Nephron (organoid): ENCODE data around the gene AFF3.

Experiments used
- H3K27ac Mint-ChIP-seq, 3 experiments: 2 replicates each; pipeline ENCODE4 v1.8.0; 2020; ENCODE audit warnings: mixed read lengths in 3 of 3, mild to moderate bottlenecking in 2 of 3, moderate library complexity in 1 of 3
- H3K27me3 Mint-ChIP-seq: 2 replicates; pipeline ENCODE4 v1.8.0; 2021; ENCODE audit warnings: low read depth, mild to moderate bottlenecking, moderate library complexity, mixed read lengths
- H3K36me3 Mint-ChIP-seq: 2 replicates; pipeline ENCODE4 v1.8.0; 2020; ENCODE audit warnings: low read depth, mixed read lengths
- H3K4me1 Mint-ChIP-seq: 2 replicates; pipeline ENCODE4 v1.8.0; 2020; ENCODE audit warnings: mixed read lengths
- H3K4me3 Mint-ChIP-seq, 3 experiments: 2 replicates each; pipeline ENCODE4 v1.8.0; 2020; ENCODE audit warnings: mild to moderate bottlenecking in 3 of 3, mixed read lengths in 3 of 3, moderate library complexity in 2 of 3
- H3K9me3 Mint-ChIP-seq: 2 replicates; pipeline ENCODE4 v1.8.0; 2020; ENCODE audit warnings: mixed read lengths
- CTCF ChIP-seq, 3 experiments: fragments of 200-600 bp; sonication (generic); IDR thresholded peaks; one replicate each; pipeline ENCODE4 v1.5.0; 2021; ENCODE audit warnings: antibody characterized with exemption in 3 of 3; ENCODE audit not compliant: unreplicated experiment in 3 of 3

AFF3 gene

GRCh38 chr2:99623035-99623434, 519.4 kb downstream of the AFF3 start:
- peaks cover 53% of the 10 kb centered on the region for H3K4me1 Mint-ChIP-seq
- peaks cover 16% of the 10 kb centered on the region for H3K36me3 Mint-ChIP-seq
- no peak overlapping the region for H3K27ac Mint-ChIP-seq
- no peak overlapping the region for H3K4me3 Mint-ChIP-seq
- no peaks in the 10 kb centered on the region for H3K9me3 Mint-ChIP-seq
- TF ChIP-seq CTCF (IDR thresholded peaks at IDR 0.05; ENCODE audit: unreplicated experiment in 3 of 3), result no peak
- H3K27me3 Mint-ChIP-seq, result no peaks in the 10 kb centered on the region

- peak overlapping the region in 1 of 3 experiments; percentile 20 for H3K4me3 Mint-ChIP-seq
- H3K9me3 Mint-ChIP-seq, result no peaks in the 10 kb centered on the region
- no peaks in the 10 kb centered on the region for H3K27me3 Mint-ChIP-seq
- H3K4me1 Mint-ChIP-seq, result peaks cover 51% of the 10 kb centered on the region
- peak overlapping the region; percentile 78 to 92 (median 91) for H3K27ac Mint-ChIP-seq
- H3K36me3 Mint-ChIP-seq, result peaks cover 16% of the 10 kb centered on the region
- TF ChIP-seq CTCF (IDR thresholded peaks at IDR 0.05; ENCODE audit: unreplicated experiment in 3 of 3), result no peak
Measured at GRCh38 chr2:99622534-99622933, 519.9 kb downstream of the AFF3 start.

- Mint-ChIP-seq H3K4me3 (no peak overlapping the region), H3K36me3 (peaks cover 17% of the 10 kb centered on the region), H3K4me1 (peaks cover 46% of the 10 kb centered on the region), H3K9me3 (no peaks in the 10 kb centered on the region), H3K27ac (peak overlapping the region; percentile 78 to 92 (median 91)), H3K27me3 (no peaks in the 10 kb centered on the region)
- no peak for TF ChIP-seq CTCF (IDR thresholded peaks at IDR 0.05; ENCODE audit: unreplicated experiment in 3 of 3)
Measured at GRCh38 chr2:99621774-99622173, 520.6 kb downstream of the AFF3 start.

- Mint-ChIP-seq H3K27me3 (no peaks in the 10 kb centered on the region), H3K4me3 (no peak overlapping the region), H3K4me1 (peaks cover 46% of the 10 kb centered on the region), H3K9me3 (no peaks in the 10 kb centered on the region), H3K27ac (peak overlapping the region; percentile 78 to 92 (median 91)), H3K36me3 (peaks cover 19% of the 10 kb centered on the region)
- no peak for TF ChIP-seq CTCF (IDR thresholded peaks at IDR 0.05; ENCODE audit: unreplicated experiment in 3 of 3)
Measured at GRCh38 chr2:99621106-99621505, 521.3 kb downstream of the AFF3 start.

- no peak overlapping the region for H3K4me3 Mint-ChIP-seq
- peak overlapping the region in 1 of 3 experiments; percentile 34 for H3K27ac Mint-ChIP-seq
- peaks cover 34% of the 10 kb centered on the region for H3K4me1 Mint-ChIP-seq
- peaks cover 19% of the 10 kb centered on the region for H3K36me3 Mint-ChIP-seq
- no peaks in the 10 kb centered on the region for H3K9me3 Mint-ChIP-seq
- H3K27me3 Mint-ChIP-seq, result no peaks in the 10 kb centered on the region
- TF ChIP-seq CTCF (IDR thresholded peaks at IDR 0.05; ENCODE audit: unreplicated experiment in 3 of 3), result no peak
Measured at GRCh38 chr2:99619151-99619550, 523.2 kb downstream of the AFF3 start.

GRCh38 chr2:99618579-99619097, 523.8 kb downstream of the AFF3 start:
- Mint-ChIP-seq H3K9me3 (no peaks in the 10 kb centered on the region), H3K4me1 (peaks cover 40% of the 10 kb centered on the region), H3K4me3 (no peak overlapping the region)

More at GRCh38 chr2:99618579-99619097, 523.8 kb downstream of the AFF3 start:
- peak overlapping the region in 1 of 3 experiments; percentile 34 for H3K27ac Mint-ChIP-seq
- peaks cover 19% of the 10 kb centered on the region for H3K36me3 Mint-ChIP-seq
- no peaks in the 10 kb centered on the region for H3K27me3 Mint-ChIP-seq
- TF ChIP-seq CTCF (IDR thresholded peaks at IDR 0.05; ENCODE audit: unreplicated experiment in 3 of 3), result no peak
